RPMI8226 (cell line): ENCODE measurements around the gene PHF13.
"Not testable (repeated sequence)": the region's sequence is repeated elsewhere in the genome, so short reads cannot be mapped to it uniquely, and the experiment has no call there.

Source experiments
- DNase-seq: peaks from one replicate; pipeline ENCODE4 v3.0.0-alpha.2; 2015

PHF13 gene

GRCh38 chr1:6631058-6631457 is 17.5 kb downstream of the PHF13 start:
- DNase-seq, result no peak

GRCh38 chr1:6632588-6633514 is 19.3 kb downstream of the PHF13 start:
- DNase-seq, result no peak

GRCh38 chr1:6634371-6635052 is 21.0 kb downstream of the PHF13 start:
- peak; percentile 44 for DNase-seq

GRCh38 chr1:6635161-6635909 is 21.8 kb downstream of the PHF13 start:
- DNase-seq, result no peak

- no peak for DNase-seq
These were observed 22.6 kb downstream of the PHF13 start for GRCh38 chr1:6635910-6636760.

GRCh38 chr1:6636778-6637177 is 23.2 kb downstream of the PHF13 start:
- DNase-seq, result not testable (repeated sequence)

GRCh38 chr1:6637770-6638169 is 24.2 kb downstream of the PHF13 start:
- DNase-seq, result no peak

GRCh38 chr1:6638226-6638625 is 24.7 kb downstream of the PHF13 start:
- DNase-seq, result no peak

- not testable (repeated sequence) for DNase-seq
These were observed 27.3 kb downstream of the PHF13 start for GRCh38 chr1:6640867-6641266.

- no peak for DNase-seq
These were observed 31.5 kb downstream of the PHF13 start for GRCh38 chr1:6645018-6645417.

- peak; percentile 41 for DNase-seq
These were observed 33.1 kb downstream of the PHF13 start for GRCh38 chr1:6646499-6647148.

GRCh38 chr1:6648556-6648955 is 35.0 kb downstream of the PHF13 start:
- DNase-seq, result no peak

GRCh38 chr1:6651909-6652308 is 38.4 kb downstream of the PHF13 start:
- no peak for DNase-seq

- no peak for DNase-seq
These were observed 39.5 kb downstream of the PHF13 start for GRCh38 chr1:6652986-6653385.

- DNase-seq, result no peak
These were observed 40.1 kb downstream of the PHF13 start for GRCh38 chr1:6653436-6654290.

GRCh38 chr1:6657138-6657537 is 43.6 kb downstream of the PHF13 start:
- DNase-seq, result no peak

GRCh38 chr1:6658359-6659060 is 45.0 kb downstream of the PHF13 start:
- DNase-seq, result no peak

GRCh38 chr1:6660415-6661049 is 47.0 kb downstream of the PHF13 start:
- no peak for DNase-seq

- not testable (repeated sequence) for DNase-seq
These were observed 48.9 kb downstream of the PHF13 start for GRCh38 chr1:6662468-6662867.

GRCh38 chr1:6666696-6667095 is 53.2 kb downstream of the PHF13 start:
- no peak for DNase-seq
